SKM-1 (cell line): ENCODE results near the gene DHRS4L2.
"Not testable (repeated sequence)": the region's sequence is repeated elsewhere in the genome, so short reads cannot be mapped to it uniquely, and the experiment has no call there.

Source experiments
- DNase-seq: peaks from one replicate; lab custom pipeline; 2025; ENCODE audit not compliant: unreplicated experiment; lab: John Stamatoyannopoulos, UW

DHRS4L2 gene

DNA sequence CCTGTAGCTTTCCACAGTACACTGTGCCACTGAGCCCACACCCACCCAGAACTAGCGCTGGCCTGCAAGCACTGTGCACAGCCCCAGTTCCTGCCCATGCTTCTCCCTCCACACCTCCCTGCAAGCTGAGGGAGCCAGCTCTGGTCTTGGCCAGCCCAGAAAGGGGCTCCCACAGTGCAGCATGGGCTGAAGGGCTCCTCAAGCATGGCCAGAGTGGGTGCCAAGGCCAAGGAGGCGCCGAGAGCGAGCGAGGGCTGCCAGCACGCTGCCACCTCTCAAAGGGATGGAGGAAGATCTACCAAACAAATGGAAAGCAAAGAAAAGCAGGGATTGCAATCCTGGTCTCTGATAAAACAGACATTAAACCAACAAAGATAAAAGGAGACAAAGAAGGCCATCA, 27.0 kb downstream of the DHRS4L2 start:
- not testable (repeated sequence) for DNase-seq

DNA sequence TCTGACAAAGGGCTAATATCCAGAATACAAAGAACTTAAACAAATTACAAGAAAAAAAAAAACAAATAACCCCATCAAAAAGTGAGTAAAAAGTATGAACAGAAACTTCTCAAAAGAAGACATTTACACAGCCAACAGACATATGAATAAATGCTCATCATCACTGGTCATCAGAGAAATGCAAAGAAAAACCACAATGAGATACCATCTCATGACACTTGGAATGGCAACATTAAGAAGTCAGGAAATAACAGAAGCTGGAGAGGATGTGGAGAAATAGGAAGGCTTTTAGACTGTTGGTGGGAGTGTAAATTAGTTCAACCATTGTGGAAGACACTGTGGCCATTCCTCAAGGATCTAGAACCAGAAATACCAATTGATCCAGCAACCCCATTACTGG, 30.2 kb downstream of the DHRS4L2 start:
- not testable (repeated sequence) for DNase-seq

DNA sequence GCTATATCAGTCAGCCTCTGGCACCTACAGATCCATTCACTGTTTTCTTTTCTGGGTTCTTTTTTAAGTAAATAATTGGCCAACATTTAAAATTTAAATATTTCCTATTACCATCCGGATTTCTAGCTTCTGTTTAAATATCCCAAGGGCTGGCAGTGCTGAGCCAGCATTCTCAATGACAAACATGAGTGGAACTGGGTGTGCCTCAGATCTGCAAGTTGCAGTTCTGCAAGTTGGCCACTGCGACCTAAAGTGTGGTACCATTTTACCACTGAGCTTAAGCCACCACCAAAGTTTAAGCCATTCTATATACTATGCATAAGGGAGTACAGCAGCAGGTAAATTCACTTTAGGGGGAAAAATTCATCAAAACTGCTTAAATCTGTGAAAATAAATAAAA, 31.2 kb downstream of the DHRS4L2 start:
- DNase-seq: not testable (repeated sequence)

DNA sequence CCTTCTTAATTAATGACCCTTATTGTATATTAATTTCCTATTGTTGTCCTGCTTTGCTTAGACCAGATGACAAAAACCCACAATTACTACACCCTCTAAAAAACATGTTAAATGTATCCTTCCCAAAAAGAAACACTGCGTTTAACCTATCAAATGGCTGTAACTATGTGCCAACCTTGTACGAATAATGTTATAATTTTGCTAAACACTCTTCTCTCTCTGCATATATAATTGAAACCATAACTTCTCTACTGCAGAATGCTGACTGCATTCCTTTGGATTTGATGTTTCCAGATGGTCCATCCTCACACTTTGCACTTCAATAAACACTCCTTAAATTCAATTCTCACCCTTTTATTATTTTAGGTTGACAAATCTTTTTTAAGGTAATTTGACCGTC, 31.8 kb downstream of the DHRS4L2 start:
- not testable (repeated sequence) for DNase-seq

DNA sequence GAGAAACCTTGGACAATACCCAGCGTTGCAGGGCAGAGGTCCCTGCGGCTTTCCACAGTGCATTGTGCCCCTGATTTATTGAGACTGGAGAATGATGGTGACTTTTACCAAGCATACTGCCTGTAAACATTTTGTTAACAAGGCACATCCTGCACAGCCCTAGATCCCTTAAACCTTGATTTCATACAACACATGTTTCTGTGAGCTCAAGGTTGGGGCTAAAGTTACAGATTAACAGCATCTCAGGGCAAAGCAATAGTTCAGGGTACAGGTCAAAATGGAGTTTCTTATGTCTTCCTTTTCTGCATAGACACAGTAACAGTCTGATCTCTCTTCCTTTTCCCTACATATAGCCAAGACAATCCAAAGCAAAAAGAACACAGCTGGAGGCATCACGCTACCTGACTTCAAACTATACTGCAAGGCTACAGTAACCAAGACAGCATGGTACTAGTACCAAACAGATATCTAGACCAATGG, 36.2 kb downstream of the DHRS4L2 start:
- DNase-seq: not testable (repeated sequence)

DNA sequence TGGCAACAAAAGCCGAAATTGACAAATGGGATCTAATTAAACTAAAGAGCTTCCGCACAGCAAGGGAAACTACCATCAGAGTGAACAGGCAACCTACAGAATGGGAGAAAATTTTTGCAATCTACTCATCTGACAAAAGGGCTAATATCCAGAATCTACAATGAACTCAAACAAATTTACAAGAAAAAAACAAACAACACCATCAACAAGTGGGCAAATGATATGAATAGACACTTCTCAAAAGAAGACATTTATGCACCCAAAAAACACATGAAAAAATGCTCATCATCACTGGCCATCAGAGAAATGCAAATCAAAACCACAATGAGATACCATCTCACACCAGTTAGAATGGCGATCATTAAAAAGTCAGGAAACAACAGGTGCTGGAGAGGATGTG, 41.0 kb downstream of the DHRS4L2 start:
- not testable (repeated sequence) for DNase-seq

DNA sequence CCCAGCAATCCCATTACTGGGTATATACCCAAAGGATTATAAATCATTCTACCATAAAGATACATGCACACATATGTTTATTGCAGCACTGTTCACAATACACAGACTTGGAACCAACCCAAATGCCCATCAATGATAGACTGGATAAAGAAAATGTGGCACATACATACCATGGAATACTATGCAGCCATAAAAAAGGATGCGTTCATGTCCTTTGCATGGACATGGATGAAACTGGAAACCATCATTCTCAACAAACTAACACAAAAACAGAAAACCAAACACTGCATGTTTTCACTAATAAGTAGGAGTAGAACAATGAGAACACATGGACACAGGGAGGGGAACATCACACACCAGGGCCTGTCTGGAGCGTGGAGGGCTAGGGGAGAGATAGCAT, 42.6 kb downstream of the DHRS4L2 start:
- DNase-seq: not testable (repeated sequence)

DNA sequence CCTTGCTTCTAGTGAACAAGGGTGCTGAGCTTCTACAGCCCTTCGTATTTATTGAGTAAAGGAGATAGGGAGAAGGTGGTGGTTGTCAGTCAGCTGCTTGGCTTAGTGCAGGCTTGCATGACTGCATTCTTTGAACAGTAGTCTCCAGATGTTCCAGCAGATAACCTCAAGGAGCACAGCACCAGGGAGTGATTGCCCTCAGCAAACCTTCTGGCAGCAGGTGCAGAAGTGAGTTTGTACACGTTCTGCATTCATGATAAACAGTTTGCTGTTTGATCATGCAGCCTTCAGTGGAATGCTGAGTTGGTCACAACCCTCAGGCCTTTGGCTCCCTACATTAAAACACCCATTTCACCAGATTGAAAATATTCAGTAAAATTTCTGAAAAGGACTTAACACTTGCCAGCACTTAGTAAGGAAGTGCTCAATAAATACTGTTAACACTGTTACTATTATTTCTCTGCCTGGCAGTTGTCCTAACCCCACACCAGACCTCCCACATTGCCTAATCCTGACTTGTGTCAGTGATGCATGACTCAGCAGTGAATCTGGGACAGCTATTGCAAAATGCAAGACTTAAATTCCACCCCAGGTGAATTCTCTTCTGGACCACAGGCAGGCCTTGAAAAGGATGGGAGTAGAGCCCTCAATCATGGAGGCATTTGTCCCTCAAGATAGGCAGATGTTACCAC, 44.1 kb downstream of the DHRS4L2 start:
- DNase-seq: no peak

DNA sequence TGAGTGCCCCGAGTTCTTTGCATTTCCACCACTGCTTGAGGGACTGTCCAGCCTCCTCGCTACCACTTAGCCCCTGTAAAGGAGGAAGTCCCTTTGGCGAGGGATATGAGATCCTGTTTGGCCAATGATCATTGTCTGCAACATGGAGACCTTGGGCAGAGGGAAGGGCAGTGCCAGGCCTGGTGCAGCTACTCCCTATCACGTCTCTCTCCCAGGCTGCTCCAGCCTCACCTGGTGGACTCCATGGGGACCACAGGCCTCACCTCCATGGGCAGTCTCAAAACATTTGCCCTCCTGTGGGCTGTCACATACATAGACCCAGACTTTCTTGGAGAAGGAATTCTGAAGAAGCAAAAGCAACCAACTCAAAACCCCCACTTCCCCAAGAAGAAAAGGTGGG, 47.0 kb downstream of the DHRS4L2 start:
- not testable (repeated sequence) for DNase-seq

DNA sequence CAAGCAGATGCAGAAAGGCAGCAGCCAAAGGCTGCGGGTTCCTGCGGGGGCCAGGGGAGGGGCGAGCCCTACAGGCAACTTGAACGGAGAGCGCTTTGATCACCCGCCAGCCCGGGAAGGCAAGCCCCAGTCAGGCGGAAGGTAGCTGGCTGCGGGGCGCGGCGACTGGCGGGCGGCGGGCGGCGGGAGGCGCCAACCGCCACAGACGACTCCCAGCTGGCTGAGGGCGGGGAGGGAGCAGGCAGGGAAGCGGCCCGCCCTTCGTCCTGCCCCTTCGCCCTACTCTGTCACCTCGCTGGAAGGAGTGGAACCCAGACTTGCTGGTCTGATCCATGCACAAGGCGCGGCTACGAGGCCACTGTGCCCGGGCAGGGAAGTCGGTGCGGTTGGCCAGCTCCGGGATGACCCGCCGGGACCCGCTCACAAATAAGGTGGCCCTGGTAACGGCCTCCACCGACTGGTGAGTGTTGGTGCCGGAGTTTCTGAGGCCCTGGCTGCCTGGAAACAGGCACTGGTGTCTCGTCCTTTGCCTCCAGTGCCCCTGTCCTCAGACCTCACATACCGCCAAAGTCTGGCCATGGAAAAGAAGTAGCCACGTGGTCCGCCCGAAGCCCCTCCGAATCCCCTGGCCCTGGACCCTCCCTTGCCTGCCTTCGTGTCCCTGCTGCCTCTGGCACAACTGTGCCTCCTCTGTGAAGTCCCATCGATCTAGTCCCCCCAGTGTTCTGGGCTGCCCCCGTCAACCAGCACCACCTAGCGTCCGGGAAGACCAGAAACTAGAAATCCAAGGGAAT, 47.6 kb downstream of the DHRS4L2 start:
- no peak for DNase-seq

DNA sequence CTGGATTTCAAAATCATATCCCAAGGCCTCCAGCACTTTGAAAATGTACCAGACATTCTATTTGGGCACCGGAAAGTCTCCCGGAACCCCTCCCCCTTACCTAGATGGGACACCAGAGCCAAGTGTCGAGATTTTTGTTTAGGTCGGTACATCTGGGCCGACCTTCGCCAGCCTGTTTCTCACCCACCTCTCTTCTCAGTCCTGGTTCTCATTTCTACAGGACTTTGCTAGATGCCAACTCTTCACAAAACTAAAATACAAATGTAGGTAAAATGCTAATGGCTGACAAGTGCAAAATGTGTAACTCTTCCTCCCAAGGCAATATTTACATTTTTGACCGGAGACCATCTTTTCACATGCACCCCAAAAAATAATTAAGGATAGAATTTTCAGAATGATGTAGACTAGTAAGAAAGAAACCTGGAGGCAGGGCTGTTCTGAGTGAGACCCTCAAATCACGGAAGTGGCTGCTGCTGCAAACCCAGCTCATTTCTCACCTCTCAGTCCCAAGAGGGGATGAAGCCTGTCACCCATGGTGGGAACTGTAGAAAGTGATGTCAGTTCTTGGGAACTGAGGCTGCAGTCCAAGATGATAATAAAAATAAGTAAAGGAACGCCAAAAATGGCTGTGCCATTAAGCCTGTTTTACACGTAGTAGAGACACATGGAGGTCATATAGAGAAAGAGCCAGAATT, 48.4 kb downstream of the DHRS4L2 start:
- not testable (repeated sequence) for DNase-seq

DNA sequence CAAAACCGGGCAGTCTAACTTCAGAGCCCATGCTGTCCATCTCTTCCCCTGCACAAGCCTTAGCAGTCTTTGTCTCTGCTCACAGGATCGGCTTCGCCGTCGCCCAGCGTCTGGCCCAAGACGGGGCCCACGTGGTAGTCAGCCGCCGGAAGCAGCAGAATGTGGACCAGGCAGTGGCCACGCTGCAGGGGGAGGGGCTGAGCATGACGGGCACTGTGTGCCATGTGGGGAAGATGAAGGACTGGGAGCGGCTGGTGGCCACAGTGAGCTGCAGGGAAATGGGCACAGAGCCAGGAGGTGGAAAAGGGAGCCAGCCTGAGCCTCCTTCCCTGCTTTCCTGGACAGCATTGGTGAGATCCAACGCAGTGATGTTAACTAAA, 48.9 kb downstream of the DHRS4L2 start:
- no peak for DNase-seq

DNA sequence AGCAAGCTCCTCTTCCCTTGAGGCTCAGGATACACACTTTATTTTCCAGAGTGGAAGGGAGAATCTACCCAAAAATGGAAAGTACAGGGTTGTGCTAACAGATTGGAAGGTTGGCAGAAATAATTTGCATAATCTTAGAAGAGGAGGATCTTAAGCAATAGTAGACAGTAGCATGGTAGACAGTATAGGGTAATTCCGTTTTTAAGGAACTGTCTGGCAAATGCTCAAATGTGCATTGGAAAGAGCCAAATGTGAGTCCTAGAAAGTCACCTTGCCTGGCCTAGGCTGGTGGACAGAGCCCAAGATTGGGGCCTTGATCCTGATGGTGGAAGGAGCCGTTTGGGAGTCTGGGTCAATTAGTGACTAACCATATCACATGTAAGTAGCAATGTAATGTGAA, 50.0 kb downstream of the DHRS4L2 start:
- DNase-seq: no peak

DNA sequence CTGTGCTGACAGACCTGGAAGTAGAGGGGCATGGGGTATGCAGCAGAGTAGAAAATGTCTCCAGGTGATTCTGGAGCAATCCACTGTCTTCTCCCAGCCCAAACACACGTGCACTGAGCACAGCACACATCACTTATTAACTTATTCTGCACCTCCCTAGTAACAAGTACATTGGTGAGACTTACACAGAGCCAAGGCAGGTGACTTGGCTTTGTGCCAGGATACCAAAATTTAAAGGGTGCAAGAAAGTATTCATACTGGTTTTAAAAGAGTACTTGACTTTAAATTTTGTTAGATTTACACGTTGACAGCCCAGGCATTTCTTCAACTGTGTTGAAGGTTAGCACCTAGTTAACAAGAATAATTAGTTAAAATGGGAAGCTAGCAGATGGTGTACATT, 52.0 kb downstream of the DHRS4L2 start:
- no peak for DNase-seq

DNA sequence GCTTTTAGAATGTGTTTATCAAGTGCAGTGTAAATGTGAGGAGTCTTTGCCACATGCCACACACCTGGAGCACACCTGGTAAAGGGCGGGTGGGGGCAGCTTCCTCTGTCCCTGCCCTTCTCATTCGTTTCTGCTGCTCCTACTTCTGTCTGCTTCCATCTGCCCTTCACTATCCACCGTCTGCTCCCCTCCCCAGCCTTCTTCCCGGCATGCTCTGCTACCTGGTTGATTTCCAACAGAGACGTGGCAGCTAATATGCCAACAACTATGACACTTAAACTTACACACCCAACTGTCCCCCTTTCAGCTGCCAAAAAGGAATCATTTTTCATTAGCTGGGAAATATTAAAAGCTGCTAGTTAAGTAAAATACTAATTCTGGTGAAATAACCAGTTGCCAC, 54.0 kb downstream of the DHRS4L2 start:
- DNase-seq: no peak

DNA sequence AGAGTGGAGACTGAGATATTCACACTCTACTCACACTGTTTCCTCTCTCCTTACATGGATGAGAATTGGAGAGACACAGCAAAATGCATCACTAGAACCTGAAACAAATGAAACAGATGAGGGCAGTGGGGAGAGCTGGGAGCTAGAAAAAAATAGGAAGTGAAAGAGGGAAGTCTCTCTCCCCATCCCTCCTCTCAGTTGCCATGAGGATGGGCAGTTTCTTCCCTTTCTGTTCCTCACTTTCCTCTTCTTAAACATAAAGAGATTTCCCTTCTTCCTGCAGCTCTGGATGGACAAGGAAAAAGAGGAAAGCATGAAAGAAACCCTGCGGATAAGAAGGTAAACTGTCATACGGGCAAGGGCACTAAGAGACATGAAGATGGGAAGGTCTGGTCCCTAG, 60.3 kb downstream of the DHRS4L2 start:
- DNase-seq: not testable (repeated sequence)

DNA sequence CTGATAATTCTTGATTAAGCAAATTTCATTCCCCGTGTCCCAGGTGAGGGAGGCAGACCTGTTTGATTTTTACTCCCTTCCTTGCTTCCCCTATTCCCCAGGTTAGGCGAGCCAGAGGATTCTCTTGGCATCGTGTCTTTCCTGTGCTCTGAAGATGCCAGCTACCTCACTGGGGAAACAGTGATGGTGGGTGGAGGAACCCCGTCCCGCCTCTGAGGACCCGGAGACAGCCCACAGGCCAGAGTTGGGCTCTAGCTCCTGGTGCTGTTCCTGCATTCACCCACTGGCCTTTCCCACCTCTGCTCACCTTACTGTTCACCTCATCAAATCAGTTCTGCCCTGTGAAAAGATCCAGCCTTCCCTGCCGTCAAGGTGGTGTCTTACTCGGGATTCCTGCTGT, 62.0 kb downstream of the DHRS4L2 start:
- DNase-seq: not testable (repeated sequence)

DNA sequence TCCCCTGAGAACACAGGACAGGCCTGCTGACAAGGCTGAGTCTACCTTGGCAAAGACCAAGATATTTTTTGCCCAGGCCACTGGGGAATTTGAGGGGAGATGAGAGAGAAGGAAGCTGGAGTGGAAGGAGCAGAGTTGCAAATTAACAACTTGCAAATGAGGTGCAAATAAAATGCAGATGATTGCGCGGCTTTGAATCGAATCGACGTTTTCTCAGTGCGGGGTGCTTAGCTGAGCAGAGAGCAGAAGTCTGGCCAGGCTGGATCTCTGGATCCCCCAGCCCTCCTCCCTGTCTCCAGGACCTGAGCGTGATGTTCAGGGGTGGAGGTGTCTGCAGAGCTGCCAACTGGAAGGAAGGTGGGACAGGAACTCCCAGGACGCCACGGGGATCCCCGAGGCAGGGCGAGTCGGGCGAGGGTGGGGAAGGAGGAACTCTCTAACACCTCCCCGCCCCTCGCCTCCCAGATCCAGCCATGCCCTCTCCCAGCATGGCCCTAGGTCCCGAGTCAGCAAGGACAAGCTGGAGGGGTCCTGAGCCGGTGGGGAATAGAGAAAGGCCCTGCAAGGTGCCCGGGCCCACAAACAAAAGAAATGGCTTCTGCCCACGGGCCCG, 62.6 kb downstream of the DHRS4L2 start:
- DNase-seq: no peak

DNA sequence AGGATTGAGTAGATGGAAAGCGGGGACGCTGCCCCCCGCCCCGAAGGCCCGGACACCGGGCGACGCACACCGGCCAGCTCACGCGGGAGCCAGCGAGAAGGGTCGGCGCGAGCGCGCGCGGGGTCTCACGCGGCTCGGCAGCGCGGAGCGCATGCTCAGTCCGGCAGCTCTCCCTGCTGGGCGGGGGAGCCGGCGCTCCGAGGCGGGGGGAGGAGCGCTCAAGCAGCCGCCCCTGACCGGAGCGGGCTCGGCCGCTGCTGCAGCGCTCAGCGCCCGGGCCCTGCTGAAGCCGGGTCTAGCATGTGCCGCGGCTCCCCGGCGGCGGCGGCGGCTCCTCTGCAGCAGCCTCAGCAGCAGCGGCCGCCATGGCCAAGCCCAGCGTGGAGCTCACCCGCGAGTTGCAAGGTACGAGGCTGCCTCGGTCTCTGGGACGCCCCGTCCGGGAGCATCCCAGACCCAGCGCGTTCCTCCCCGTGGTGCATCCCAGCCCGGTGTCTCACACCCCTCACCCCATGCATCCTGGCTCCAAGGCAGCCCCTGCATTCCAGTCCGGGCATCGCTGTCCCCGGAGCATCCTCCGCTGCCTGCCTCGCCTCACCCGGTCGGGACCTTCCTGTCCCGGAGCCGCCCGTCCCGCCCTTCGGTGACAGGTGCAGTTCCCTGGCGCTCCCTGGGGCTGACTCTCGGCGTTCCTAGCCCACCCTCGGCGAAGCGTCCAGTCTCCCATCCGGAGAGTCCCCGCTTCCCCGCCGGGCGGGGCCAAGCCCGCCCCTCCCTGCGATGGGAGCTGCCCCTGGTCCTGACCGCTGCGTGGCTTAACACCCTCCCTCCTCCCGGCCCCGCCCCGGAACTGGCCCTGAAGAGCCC, 63.3 kb downstream of the DHRS4L2 start, which contains the start of gene CARMIL3:
TSS of gene CARMIL3 (plus strand) at position 221 of the 867 bp plus-strand sequence. CDS start at position 366, 145 bp downstream.
- no peak for DNase-seq
